Raji (cell line): ENCODE measurements around the gene EDEM2.

Source experiments
- POLR2A ChIP-seq: IDR thresholded peaks from 2 replicates; pipeline ENCODE4 v1.6.1; 2011; ENCODE audit warnings: low read depth, low read length, control low read depth; ENCODE audit not compliant: insufficient read depth

EDEM2 gene

GRCh38 chr20:35134880-35135279, 12.3 kb downstream of the EDEM2 start:
- TF ChIP-seq POLR2A: no peak

GRCh38 chr20:35134472-35134871, 12.7 kb downstream of the EDEM2 start:
- TF ChIP-seq POLR2A: no peak

- no peak for TF ChIP-seq POLR2A
Measured at GRCh38 chr20:35133735-35134134, 13.4 kb downstream of the EDEM2 start.

GRCh38 chr20:35133031-35133430, 14.1 kb downstream of the EDEM2 start:
- no peak for TF ChIP-seq POLR2A

- no peak for TF ChIP-seq POLR2A
Measured at GRCh38 chr20:35131934-35132333, 15.2 kb downstream of the EDEM2 start.

- TF ChIP-seq POLR2A: no peak
Measured at GRCh38 chr20:35129647-35130069, 17.5 kb downstream of the EDEM2 start.

- TF ChIP-seq POLR2A: no peak
Measured at GRCh38 chr20:35125753-35126152, 21.4 kb downstream of the EDEM2 start.

GRCh38 chr20:35122756-35123405, 24.3 kb downstream of the EDEM2 start:
- TF ChIP-seq POLR2A: no peak

- TF ChIP-seq POLR2A: no peak
Measured at GRCh38 chr20:35121186-35121585, 25.9 kb downstream of the EDEM2 start.

- no peak for TF ChIP-seq POLR2A
Measured at GRCh38 chr20:35120012-35120701, 27.0 kb downstream of the EDEM2 start.

GRCh38 chr20:35117629-35118028, 29.5 kb downstream of the EDEM2 start:
- TF ChIP-seq POLR2A: no peak

- TF ChIP-seq POLR2A: no peak
Measured at GRCh38 chr20:35117196-35117595, 29.9 kb downstream of the EDEM2 start.

GRCh38 chr20:35116258-35116657, 30.9 kb downstream of the EDEM2 start:
- no peak for TF ChIP-seq POLR2A

GRCh38 chr20:35115606-35116005, 31.5 kb downstream of the EDEM2 start:
- no peak for TF ChIP-seq POLR2A

- no peak for TF ChIP-seq POLR2A
Measured at GRCh38 chr20:35111141-35111888, 35.8 kb downstream of the EDEM2 start.

GRCh38 chr20:35108921-35109320, 38.2 kb downstream of the EDEM2 start:
- no peak for TF ChIP-seq POLR2A
